ENCODE measurements around the gene UGP2. TPM values are rescaled to one million over a fixed set of nuclear protein-coding genes. Genes with fewer than 3 reads are reported as not detected.
"Not testable (repeated sequence)": the region's sequence is repeated elsewhere in the genome, so short reads cannot be mapped to it uniquely, and the experiment has no call there.

UGP2 gene
- total RNA-seq, 1 donor from 2014 or later, result 236 TPM

DNA sequence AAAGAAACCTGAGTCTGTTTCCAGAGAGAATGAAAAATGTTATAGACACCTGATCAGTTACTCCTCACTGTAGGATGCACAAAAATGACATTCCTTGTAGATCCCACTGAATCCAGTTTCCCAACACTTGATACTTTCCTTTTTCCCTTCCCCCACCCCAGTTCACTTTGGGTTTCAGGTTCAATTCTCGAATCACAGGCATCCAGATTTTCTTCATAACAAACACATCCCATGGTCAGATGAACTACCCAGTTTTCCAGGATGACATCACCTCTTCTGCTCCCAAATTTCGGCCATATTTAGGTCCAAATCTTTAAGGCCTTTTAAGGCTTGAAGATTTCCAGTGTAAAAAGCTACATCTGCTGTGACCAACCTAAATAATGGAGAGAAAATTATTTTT is 51.5 kb downstream of the UGP2 start:
- no peak for DNase-seq (ENCODE audit: low read depth)

DNA sequence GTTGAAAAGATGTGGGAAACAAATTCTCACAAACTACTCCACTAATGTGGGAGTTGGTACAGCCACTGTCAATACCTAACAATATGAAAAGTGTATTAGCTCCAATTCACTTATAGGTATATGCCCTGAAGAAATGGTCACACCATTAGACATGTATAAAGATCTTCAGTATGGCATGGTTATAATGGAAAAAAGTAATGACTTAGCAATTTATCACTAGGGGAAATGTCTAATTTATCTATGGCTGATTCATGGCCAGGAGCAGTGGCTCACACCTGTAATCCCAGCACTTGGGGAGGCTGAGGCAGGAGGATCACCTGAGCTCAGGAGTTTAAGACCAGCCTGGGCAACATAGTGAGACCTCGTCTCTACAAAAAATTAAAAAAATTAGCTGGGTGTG is 52.5 kb downstream of the UGP2 start:
- no peak for DNase-seq (ENCODE audit: low read depth)

DNA sequence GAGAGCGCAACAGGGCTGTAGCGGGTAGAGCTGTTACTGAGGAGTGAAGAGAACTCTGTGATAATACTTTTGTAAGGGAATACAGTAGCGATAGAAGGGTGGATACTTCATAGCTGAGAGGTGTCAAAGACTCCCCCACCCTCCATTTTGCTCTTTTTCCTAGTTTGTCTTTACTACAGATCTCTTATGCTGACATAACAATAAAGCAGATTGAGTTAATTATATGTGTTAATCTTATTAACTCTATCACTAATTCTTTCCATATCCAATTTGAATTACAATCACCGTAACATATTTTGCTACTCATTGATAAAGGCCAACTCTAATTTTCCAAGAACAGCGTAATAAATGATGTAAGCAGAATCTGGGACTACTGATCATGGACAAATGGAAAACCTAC is 57.1 kb downstream of the UGP2 start:
- no peak for DNase-seq (ENCODE audit: low read depth)

DNA sequence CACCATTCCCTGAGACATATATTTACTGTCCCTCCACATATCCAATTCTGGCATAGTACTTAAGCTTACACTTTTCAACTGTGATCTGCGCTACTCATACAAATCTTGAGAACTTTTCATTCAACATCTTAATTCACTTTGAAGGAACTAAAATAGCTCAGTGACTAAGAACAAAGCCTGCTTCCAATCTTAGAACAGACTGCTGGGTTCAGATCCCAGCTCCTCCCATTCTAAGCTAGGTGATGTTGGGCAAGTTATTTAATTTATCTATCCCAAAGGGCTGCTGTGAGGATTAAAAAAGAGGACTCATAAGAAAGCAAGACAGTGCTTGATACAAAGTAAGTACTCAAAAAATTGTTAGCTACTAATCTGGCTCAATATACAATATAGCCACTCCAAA is 57.9 kb downstream of the UGP2 start:
- no peak for DNase-seq (ENCODE audit: low read depth)

DNA sequence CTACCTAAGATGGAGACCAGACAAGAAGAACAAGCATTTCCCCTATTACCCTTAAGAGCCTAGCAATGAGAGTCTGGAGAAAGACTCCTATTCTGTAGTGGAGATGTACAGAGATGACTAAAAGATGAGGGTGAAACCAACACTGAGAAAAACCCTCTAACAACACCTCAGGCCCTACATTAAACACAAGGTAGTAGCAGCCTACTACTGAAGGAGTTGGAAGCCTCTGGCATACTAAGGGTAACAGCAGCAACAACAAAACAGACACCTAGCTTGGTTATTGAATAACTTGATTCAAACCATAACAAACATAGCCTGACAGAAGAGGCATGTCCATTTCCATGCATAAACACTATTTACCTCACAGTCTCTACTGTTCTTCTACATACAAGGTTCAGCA is 60.5 kb downstream of the UGP2 start:
- no peak for DNase-seq (ENCODE audit: low read depth)

DNA sequence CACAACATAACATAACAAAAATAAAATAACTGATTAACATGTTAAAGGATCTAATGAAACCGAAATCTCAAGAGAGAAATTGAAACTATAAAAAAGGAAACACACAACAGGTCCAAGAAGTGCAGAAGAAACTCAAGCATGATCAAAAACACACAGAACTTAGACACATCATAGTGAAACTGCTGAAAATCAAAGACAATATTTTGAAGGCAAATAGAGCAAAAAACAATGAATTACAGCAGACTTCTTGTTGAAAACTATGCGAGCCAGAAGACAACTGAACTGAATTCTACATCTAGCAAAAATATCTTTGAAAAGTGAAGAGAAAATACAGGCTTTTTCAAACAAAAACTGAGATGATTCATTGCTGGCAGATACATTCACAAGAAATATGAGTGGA is 61.3 kb downstream of the UGP2 start:
- peak; percentile 18 for DNase-seq (ENCODE audit: low read depth)

DNA sequence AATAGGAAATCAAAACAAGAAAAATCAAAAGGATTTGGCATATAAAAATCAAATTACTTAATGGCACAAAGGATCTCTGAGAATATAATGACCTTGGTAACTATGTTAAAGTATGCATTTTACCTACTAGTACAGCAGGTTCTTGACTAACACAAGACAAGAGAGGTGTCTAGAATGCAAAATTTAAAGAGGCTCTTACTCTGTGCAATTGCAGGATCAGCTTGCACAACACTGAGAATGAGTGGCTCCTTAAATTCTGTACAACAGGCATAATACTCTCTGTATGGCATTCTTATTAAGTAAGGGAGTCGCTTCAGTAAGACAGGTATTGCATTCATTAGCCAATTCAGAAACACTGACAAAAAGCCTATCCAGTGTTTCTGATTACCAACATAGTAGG is 72.6 kb downstream of the UGP2 start:
- no peak for DNase-seq (ENCODE audit: low read depth)

DNA sequence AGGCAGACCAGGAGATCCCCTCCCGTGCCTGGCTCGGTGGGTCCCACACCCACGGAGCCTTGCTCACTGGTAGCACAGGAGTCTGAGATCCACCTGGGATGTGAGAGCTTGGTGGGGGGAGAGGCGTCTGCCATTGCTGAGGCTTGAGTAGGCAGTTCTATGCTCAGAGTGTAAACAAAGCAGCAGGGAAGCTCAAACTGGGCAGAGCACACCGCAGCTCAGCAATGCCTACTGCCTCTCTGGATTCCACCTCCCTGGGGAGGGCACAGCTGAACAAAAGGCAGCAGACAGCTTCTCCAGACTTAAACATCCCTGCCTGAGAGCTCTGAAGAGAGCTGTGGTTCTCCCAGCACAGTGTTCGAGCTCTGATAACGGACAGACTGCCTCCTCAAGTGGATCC is 85.1 kb downstream of the UGP2 start:
- DNase-seq (ENCODE audit: low read depth), result no peak

DNA sequence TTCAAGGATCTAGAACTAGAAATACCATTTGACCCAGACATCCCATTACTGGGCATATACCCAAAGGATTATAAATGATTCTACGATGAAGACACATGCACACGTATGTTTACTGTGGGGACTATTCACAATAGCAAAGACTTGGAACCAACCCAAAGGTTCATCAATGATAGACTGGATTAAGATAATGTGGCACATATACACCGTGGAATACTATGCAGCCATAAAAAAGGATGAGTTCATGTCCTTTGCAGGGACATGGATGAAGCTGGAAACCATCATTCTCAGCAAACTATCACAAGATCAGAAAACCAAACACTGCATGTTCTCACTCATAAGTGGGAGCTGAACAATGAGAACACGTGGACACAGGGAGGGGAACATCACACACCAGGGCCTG is 90.4 kb downstream of the UGP2 start:
- DNase-seq (ENCODE audit: low read depth), result not testable (repeated sequence)

Other genes starting within 250 kb of the UGP2 start
- 31.8 and 34.8 TPM in 2 replicates for gene VPS54, start 177.5 kb downstream of the UGP2 start, total RNA-seq